Measurements from ENCODE around the gene HPD. TPM values are rescaled to one million over a fixed set of nuclear protein-coding genes. Genes with fewer than 3 reads are reported as not detected.
"Not testable (repeated sequence)": the region's sequence is repeated elsewhere in the genome, so short reads cannot be mapped to it uniquely, and the experiment has no call there.

HPD gene
- total and polyA plus RNA-seq, 2 donors (not counting 3 experiments of a cell fraction or from before 2014, with no cell fraction given): not detected

- H3K4me2 ChIP-seq (ENCODE audit: insufficient read depth, low read length): no peak overlapping the region
- BruUV-seq (replicated peaks): no TSS peak
- no peaks in the 10 kb centered on the region for H4K20me1 ChIP-seq (replicated peaks; ENCODE audit: control insufficient read depth, extremely low read depth, insufficient read depth, low read length)
- H3K9me1 ChIP-seq (replicated peaks; ENCODE audit: control insufficient read depth, extremely low read depth, insufficient read depth, low read length): no peaks in the 10 kb centered on the region
- no peaks in the 10 kb centered on the region for H3K4me1 ChIP-seq (ENCODE audit: control insufficient read depth, extremely low read depth, insufficient read depth, low read length)
- no peak for FAIRE-seq
- no peaks in the 10 kb centered on the region for H3K27me3 ChIP-seq (ENCODE audit: control insufficient read depth in 2 of 2, insufficient read depth in 2 of 2, low read length in 2 of 2)
- dilution Hi-C loops (cut with MboI; ENCODE audit: extremely low pct_ligation_motif_present, low sequenced_read_pairs) (no loop called here), intact Hi-C loops (cut with micrococcal nuclease) (no loop called here)
- no peak for TF ChIP-seq CTCF (IDR thresholded peaks at IDR 0.05; ENCODE audit: extremely low read depth in 1 of 2, insufficient read depth in 1 of 2, low read depth in 1 of 2, low read length in 2 of 2)
- no peak for TF ChIP-seq EZH2 (IDR thresholded peaks at IDR 0.05; ENCODE audit: borderline replicate concordance, low read depth, low read length, severe bottlenecking)
- no peak for TF ChIP-seq POLR2A (IDR thresholded peaks at IDR 0.05; ENCODE audit: low read depth, low read length)
- no peak for TF ChIP-seq GATA2 (IDR thresholded peaks at IDR 0.05; ENCODE audit: insufficient read depth, insufficient read length, low read depth, low read length)
- TF ChIP-seq JUN (IDR thresholded peaks at IDR 0.05; ENCODE audit: borderline replicate concordance, insufficient read depth, insufficient read length, low read depth): no peak
- no peak for TF ChIP-seq MAX (IDR thresholded peaks at IDR 0.05; ENCODE audit: insufficient read depth, insufficient read length)
- no peak for TF ChIP-seq POLR2AphosphoS5 (IDR thresholded peaks at IDR 0.05; ENCODE audit: insufficient read depth, low read depth, low read length)
- TF ChIP-seq MYC (IDR thresholded peaks at IDR 0.05; ENCODE audit: low read depth, low read length): no peak
- no peak for TF ChIP-seq FOS (IDR thresholded peaks at IDR 0.05; ENCODE audit: borderline replicate concordance, insufficient read depth, low read length)
- H3K9ac ChIP-seq (replicated peaks; ENCODE audit: extremely low read depth, insufficient read depth, low read length): no peak overlapping the region
- H2AFZ ChIP-seq (ENCODE audit: low read depth, low read length): no peak overlapping the region
- no peak for DNase-seq (ENCODE audit: low read depth, low spot score)
- POLR2A ChIA-PET: no interaction called here
- CTCF ChIA-PET: interaction anchor here (0.9 to 1.5 kb wide), 2 partner anchors 21 to 78 kb away, joined by 4 to 8 read pairs; partner anchors contain the start of gene RHOF
- no peak overlapping the region for H3K4me3 ChIP-seq (replicated peaks in 1 of 3; ENCODE audit: insufficient read depth in 1 of 3, low read depth in 1 of 3, low read length in 3 of 3)
- no peaks in the 10 kb centered on the region for H3K9me3 ChIP-seq (replicated peaks; ENCODE audit: control insufficient read depth, insufficient read depth, low read length)
- no peaks in the 10 kb centered on the region for H3K79me2 ChIP-seq (ENCODE audit: control insufficient read depth, insufficient read depth, low read length)
- H3K27ac ChIP-seq (ENCODE audit: insufficient read depth, low read depth, low read length): no peak overlapping the region
- no peaks in the 10 kb centered on the region for H3K36me3 ChIP-seq (ENCODE audit: control insufficient read depth in 2 of 2, extremely low read depth in 1 of 2, insufficient read depth in 2 of 2, low read length in 2 of 2)
Measured at GRCh38 chr12:121871467-121871866, 12.8 kb upstream of the HPD start.

GRCh38 chr12:121869229-121869628 lies 10.6 kb upstream of the HPD start:
- H3K9me3 ChIP-seq (replicated peaks; ENCODE audit: control insufficient read depth, insufficient read depth, low read length); H4K20me1 ChIP-seq (replicated peaks; ENCODE audit: control insufficient read depth, extremely low read depth, insufficient read depth, low read length); H3K9ac ChIP-seq (replicated peaks; ENCODE audit: extremely low read depth, insufficient read depth, low read length); H3K27ac ChIP-seq (ENCODE audit: insufficient read depth, low read depth, low read length); FAIRE-seq; H3K4me2 ChIP-seq (ENCODE audit: insufficient read depth, low read length); POLR2A ChIA-PET; H3K79me2 ChIP-seq (ENCODE audit: control insufficient read depth, insufficient read depth, low read length); H2AFZ ChIP-seq (ENCODE audit: low read depth, low read length); H3K4me1 ChIP-seq (ENCODE audit: control insufficient read depth, extremely low read depth, insufficient read depth, low read length); H3K4me3 ChIP-seq (replicated peaks in 1 of 3; ENCODE audit: insufficient read depth in 1 of 3, low read depth in 1 of 3, low read length in 3 of 3); DNase-seq (ENCODE audit: low read depth, low spot score); H3K27me3 ChIP-seq (ENCODE audit: control insufficient read depth in 2 of 2, insufficient read depth in 2 of 2, low read length in 2 of 2); H3K9me1 ChIP-seq (replicated peaks; ENCODE audit: control insufficient read depth, extremely low read depth, insufficient read depth, low read length); H3K36me3 ChIP-seq (ENCODE audit: control insufficient read depth in 2 of 2, extremely low read depth in 1 of 2, insufficient read depth in 2 of 2, low read length in 2 of 2); dilution Hi-C loops (cut with MboI; ENCODE audit: extremely low pct_ligation_motif_present, low sequenced_read_pairs); BruUV-seq (replicated peaks); intact Hi-C loops (cut with micrococcal nuclease): not testable (repeated sequence)
- CTCF ChIA-PET: interaction anchor here (0.8 kb wide), 1 partner anchor 8 kb away, joined by 3 read pairs; no protein-coding TSS in a partner anchor
